Fibroblast of the aortic adventitia (primary cell): Measurements from ENCODE around the gene DOK4. TPM values are rescaled to one million over a fixed set of nuclear protein-coding genes. Genes with fewer than 3 reads are reported as not detected.

Source experiments
- DNase-seq: peaks from one replicate; pipeline ENCODE4 v3.0.0-alpha.2; 2010; ENCODE audit warnings: low read depth
- H3K4me3 ChIP-seq: 2 replicates; pipeline ENCODE4 v1.5.1; 2011; ENCODE audit warnings: low read depth, mild to moderate bottlenecking, control low read depth, low read length, moderate library complexity
- CTCF ChIP-seq: IDR thresholded peaks from 2 replicates; pipeline ENCODE4 v1.5.1; 2011; ENCODE audit warnings: mild to moderate bottlenecking, low read length, control low read depth, inconsistent platforms; ENCODE audit not compliant: insufficient read depth
- total RNA-seq: library from RNA; depleted of rRNA; stranded (reverse); fragments of >200 nt; gene quantifications from 2 replicates; pipeline ENCODE4 v1.2.3, GENCODE V29; 2012; ENCODE audit warnings: low replicate concordance

Gene DOK4
- total RNA-seq, 1 donor: 29.6 TPM

- H3K4me3 ChIP-seq: peak overlapping the region; percentile 13
- no peak for TF ChIP-seq CTCF
- no peak for DNase-seq
These were observed 8.6 kb downstream of the DOK4 start for GRCh38 chr16:57477531-57478202.

- no peak overlapping the region for H3K4me3 ChIP-seq
- DNase-seq: no peak
- TF ChIP-seq CTCF: no peak
These were observed 9.5 kb downstream of the DOK4 start for GRCh38 chr16:57476546-57477410.

- DNase-seq: no peak
- TF ChIP-seq CTCF: peak; percentile 66
- no peak overlapping the region for H3K4me3 ChIP-seq
These were observed 10.5 kb downstream of the DOK4 start for GRCh38 chr16:57475711-57476339.

- no peak overlapping the region for H3K4me3 ChIP-seq
- no peak for DNase-seq
- no peak for TF ChIP-seq CTCF
These were observed 11.3 kb downstream of the DOK4 start for GRCh38 chr16:57474671-57475661.

- no peak for TF ChIP-seq CTCF
These were observed 12.4 kb downstream of the DOK4 start for GRCh38 chr16:57473906-57474305.

GRCh38 chr16:57473176-57473840, 13.0 kb downstream of the DOK4 start:
- DNase-seq: no peak
- no peak overlapping the region for H3K4me3 ChIP-seq
- TF ChIP-seq CTCF: no peak

More at GRCh38 chr16:57473906-57474305, 12.4 kb downstream of the DOK4 start:
- DNase-seq: no peak
- H3K4me3 ChIP-seq: no peak overlapping the region
